Activated CD8-positive, alpha-beta memory T cell treated with anti-CD3 and anti-CD28 coated beads, Interleukin-2, amount 50 U/mL, for 4 hours (primary cell): ENCODE results near the gene COBL.
"Not testable (repeated sequence)": the region's sequence is repeated elsewhere in the genome, so short reads cannot be mapped to it uniquely, and the experiment has no call there.

Experiments used
- DNase-seq: peaks from one replicate; pipeline ENCODE4 v3.0.0-alpha.2; 2020

Gene COBL

GRCh38 chr7:51017576-51018535 lies 298.8 kb downstream of the COBL start:
- DNase-seq: no peak

- DNase-seq: no peak
Observed at GRCh38 chr7:51016546-51016945, 300.1 kb downstream of the COBL start.

- no peak for DNase-seq
Observed at GRCh38 chr7:51015581-51015980, 301.0 kb downstream of the COBL start.

- DNase-seq: no peak
Observed at GRCh38 chr7:51014811-51015210, 301.8 kb downstream of the COBL start.

GRCh38 chr7:51013861-51014511 lies 302.6 kb downstream of the COBL start:
- DNase-seq: no peak

- no peak for DNase-seq
Observed at GRCh38 chr7:51013218-51013786, 303.3 kb downstream of the COBL start.

- no peak for DNase-seq
Observed at GRCh38 chr7:51012569-51013217, 303.9 kb downstream of the COBL start.

- no peak for DNase-seq
Observed at GRCh38 chr7:51011710-51012350, 304.8 kb downstream of the COBL start.

GRCh38 chr7:51010534-51010933 lies 306.1 kb downstream of the COBL start:
- DNase-seq: no peak

GRCh38 chr7:51009716-51010496 lies 306.7 kb downstream of the COBL start:
- DNase-seq: no peak

GRCh38 chr7:51007551-51008505 lies 308.8 kb downstream of the COBL start:
- no peak for DNase-seq

- DNase-seq: no peak
Observed at GRCh38 chr7:51006483-51007235, 309.9 kb downstream of the COBL start.

GRCh38 chr7:51005074-51005473 lies 311.5 kb downstream of the COBL start:
- DNase-seq: no peak

GRCh38 chr7:51000956-51001355 lies 315.7 kb downstream of the COBL start:
- no peak for DNase-seq

GRCh38 chr7:50994753-50995319 lies 321.8 kb downstream of the COBL start:
- DNase-seq: no peak

- DNase-seq: not testable (repeated sequence)
Observed at GRCh38 chr7:50990214-50990613, 326.4 kb downstream of the COBL start.

- no peak for DNase-seq
Observed at GRCh38 chr7:50988988-50989387, 327.6 kb downstream of the COBL start.

GRCh38 chr7:50988465-50988864 lies 328.1 kb downstream of the COBL start:
- DNase-seq: no peak

GRCh38 chr7:50985096-50985495 lies 331.5 kb downstream of the COBL start:
- DNase-seq: no peak

- DNase-seq: no peak
Observed at GRCh38 chr7:50983850-50984249, 332.8 kb downstream of the COBL start.
